T-helper 17 cell (primary cell): ENCODE data around the gene ZFHX2. TPM values are rescaled to one million over a fixed set of nuclear protein-coding genes. Genes with fewer than 3 reads are reported as not detected.
"Not testable (repeated sequence)": the region's sequence is repeated elsewhere in the genome, so short reads cannot be mapped to it uniquely, and the experiment has no call there.

Experiments
- ATAC-seq: fragments of 150-1000 bp; cut with Tn5 transposase; 2 replicates; pipeline ENCODE4 v1.10.0; 2021; ENCODE audit warnings: mild to moderate bottlenecking, moderate library complexity
- DNase-seq, 3 donors: peaks; one replicate each; pipeline versions ENCODE4 v3.0.0 to v3.0.0-alpha.2; 2020 to 2021
- H3K9me3 ChIP-seq: one replicate; pipeline ENCODE4 v1.7.0; 2013; ENCODE audit warnings: low read length, mild to moderate bottlenecking; ENCODE audit not compliant: control insufficient read depth, poor library complexity, severe bottlenecking
- H3K27ac Mint-ChIP-seq: one replicate; pipeline ENCODE4 v1.8.0; 2022; ENCODE audit warnings: mild to moderate bottlenecking, moderate library complexity, mixed read lengths
- H3K27me3 Mint-ChIP-seq: one replicate; pipeline ENCODE4 v1.8.0; 2022; ENCODE audit warnings: mixed read lengths
- H3K36me3 Mint-ChIP-seq: one replicate; pipeline ENCODE4 v1.8.0; 2022; ENCODE audit warnings: low read depth, mixed read lengths
- H3K4me1 Mint-ChIP-seq: one replicate; pipeline ENCODE4 v1.8.0; 2022; ENCODE audit warnings: mild to moderate bottlenecking, mixed read lengths
- H3K4me3 Mint-ChIP-seq: one replicate; pipeline ENCODE4 v1.8.0; 2022; ENCODE audit warnings: mild to moderate bottlenecking, moderate library complexity, mixed read lengths
- total RNA-seq, 4 donors: library from RNA in 2 of 4; stranded (reverse) in 2 of 4; gene quantifications; one replicate each; pipeline ENCODE4 v1.2.3 and lab custom pipeline; 2022 to 2026

The ZFHX2 gene
- total RNA-seq, 2 donors from 2014 or later = 0.16 to 0.27 TPM

DNA sequence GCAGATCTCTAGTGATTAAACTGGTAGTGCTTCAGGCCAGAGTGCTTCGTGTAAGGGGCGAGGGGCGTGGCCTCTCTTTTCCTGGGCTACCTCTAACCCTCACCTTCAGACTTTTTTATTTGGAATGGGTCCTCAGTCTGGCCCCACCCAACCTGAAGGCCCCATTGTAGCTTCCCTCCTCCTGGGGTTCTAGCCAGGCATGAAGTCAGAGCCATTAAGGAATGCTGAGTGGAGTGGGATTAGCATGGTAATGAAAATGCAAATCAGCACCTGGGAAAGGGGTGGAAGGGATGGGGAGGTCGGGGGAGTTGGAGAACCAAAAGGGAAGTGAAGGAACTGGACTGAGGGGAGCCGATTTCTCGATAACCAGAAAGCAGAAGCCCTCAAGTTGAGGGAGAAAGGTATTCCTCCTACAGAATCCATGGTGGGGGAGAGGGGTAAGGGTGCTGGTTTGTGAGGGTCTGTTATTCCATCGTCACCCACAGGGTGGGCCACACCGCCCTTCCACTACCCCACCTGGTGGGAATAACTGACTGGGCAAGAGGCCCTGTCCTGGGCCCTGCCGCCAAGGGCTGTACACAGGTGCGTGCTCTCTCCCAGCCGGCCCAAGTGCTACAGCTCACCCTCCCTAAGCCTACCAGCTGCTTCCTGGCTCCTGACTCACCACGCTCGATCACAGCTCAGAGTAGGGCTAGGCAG is 14.1 kb downstream of the ZFHX2 start:
- no peak overlapping the region for H3K27ac Mint-ChIP-seq
- peaks cover 13% of the 10 kb centered on the region for H3K4me1 Mint-ChIP-seq
- ATAC-seq = no peak
- peaks cover 8% of the 10 kb centered on the region for H3K27me3 Mint-ChIP-seq
- peaks cover 4% of the 10 kb centered on the region for H3K36me3 Mint-ChIP-seq
- no peak for DNase-seq
- no peak overlapping the region for H3K4me3 Mint-ChIP-seq
- H3K9me3 ChIP-seq = no peaks in the 10 kb centered on the region

GRCh38 chr14:23536906-23537305 is 14.7 kb downstream of the ZFHX2 start:
- H3K27me3 Mint-ChIP-seq = not testable (repeated sequence)

GRCh38 chr14:23536494-23536893 is 15.1 kb downstream of the ZFHX2 start:
- Mint-ChIP-seq H3K4me1 (peaks cover 11% of the 10 kb centered on the region), H3K4me3 (no peak overlapping the region), H3K27me3 (no peaks in the 10 kb centered on the region), H3K36me3 (no peaks in the 10 kb centered on the region), H3K27ac (no peak overlapping the region)
- H3K9me3 ChIP-seq = no peaks in the 10 kb centered on the region
- ATAC-seq = no peak
- no peak for DNase-seq

More at GRCh38 chr14:23536906-23537305, 14.7 kb downstream of the ZFHX2 start:
- H3K4me3 Mint-ChIP-seq, H3K9me3 ChIP-seq, DNase-seq, ATAC-seq, H3K27ac Mint-ChIP-seq, H3K36me3 Mint-ChIP-seq: not testable (repeated sequence)
- peaks cover 13% of the 10 kb centered on the region for H3K4me1 Mint-ChIP-seq

DNA sequence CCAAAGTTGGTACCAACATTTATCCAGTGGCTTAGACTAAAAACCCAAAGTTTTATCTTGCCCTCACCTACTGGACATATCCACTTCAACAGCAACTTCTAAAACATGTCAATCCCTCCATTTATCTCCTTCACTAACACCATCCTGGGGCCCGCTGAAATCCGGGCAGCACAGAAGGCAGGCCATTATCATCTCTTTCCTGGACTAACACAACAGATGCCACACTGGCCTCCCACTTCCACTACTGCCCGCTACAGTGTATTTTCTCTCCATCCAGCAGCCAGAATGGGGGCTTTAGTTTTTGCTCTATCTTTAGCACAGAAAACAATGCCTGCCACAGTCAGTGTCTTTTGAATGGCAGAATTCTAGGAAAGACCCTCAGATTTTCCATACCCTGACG is 15.6 kb downstream of the ZFHX2 start:
- no peak overlapping the region for H3K4me3 Mint-ChIP-seq
- no peaks in the 10 kb centered on the region for H3K9me3 ChIP-seq
- H3K27ac Mint-ChIP-seq = peak overlapping the region; percentile 19
- H3K4me1 Mint-ChIP-seq = peaks cover 13% of the 10 kb centered on the region
- ATAC-seq = no peak
- H3K27me3 Mint-ChIP-seq = no peaks in the 10 kb centered on the region
- no peaks in the 10 kb centered on the region for H3K36me3 Mint-ChIP-seq
- DNase-seq = no peak

- Mint-ChIP-seq H3K4me1 (peaks cover 11% of the 10 kb centered on the region), H3K36me3 (no peaks in the 10 kb centered on the region), H3K27ac (no peak overlapping the region), H3K4me3 (no peak overlapping the region), H3K27me3 (no peaks in the 10 kb centered on the region)
- DNase-seq (no peak), ATAC-seq (no peak)
- H3K9me3 ChIP-seq = no peaks in the 10 kb centered on the region
Observed at GRCh38 chr14:23533652-23534435, 17.7 kb downstream of the ZFHX2 start.

- DNase-seq (no peak), ATAC-seq (no peak)
- H3K9me3 ChIP-seq = no peaks in the 10 kb centered on the region
- Mint-ChIP-seq H3K27me3 (no peaks in the 10 kb centered on the region), H3K27ac (no peak overlapping the region), H3K4me3 (no peak overlapping the region), H3K4me1 (peaks cover 11% of the 10 kb centered on the region), H3K36me3 (no peaks in the 10 kb centered on the region)
Observed at GRCh38 chr14:23532658-23533057, 18.9 kb downstream of the ZFHX2 start.

DNA sequence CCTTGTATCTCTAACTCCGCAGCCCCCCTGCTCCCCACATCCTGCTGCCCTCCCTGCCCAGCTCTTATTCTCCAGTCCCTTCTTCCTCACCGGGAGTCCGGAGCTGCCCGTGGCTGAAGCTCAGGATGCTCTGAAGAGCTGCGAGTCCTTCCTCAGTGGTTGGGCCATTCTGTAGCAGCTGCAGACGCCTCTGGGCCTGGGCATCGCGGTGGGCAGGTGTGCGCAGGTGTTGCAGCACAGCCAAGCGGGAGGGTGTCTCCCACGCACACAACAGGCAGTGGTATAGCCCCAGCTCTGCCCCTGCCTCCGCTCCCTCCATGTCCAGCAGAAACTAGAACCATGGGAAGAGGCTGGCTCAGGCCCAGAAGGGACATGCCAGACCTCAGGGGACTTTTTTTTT is 20.2 kb downstream of the ZFHX2 start:
- no peaks in the 10 kb centered on the region for H3K9me3 ChIP-seq
- Mint-ChIP-seq H3K36me3 (no peaks in the 10 kb centered on the region), H3K4me3 (no peak overlapping the region), H3K27ac (no peak overlapping the region), H3K4me1 (peaks cover 11% of the 10 kb centered on the region), H3K27me3 (no peaks in the 10 kb centered on the region)
- DNase-seq = no peak
- no peak for ATAC-seq

DNA sequence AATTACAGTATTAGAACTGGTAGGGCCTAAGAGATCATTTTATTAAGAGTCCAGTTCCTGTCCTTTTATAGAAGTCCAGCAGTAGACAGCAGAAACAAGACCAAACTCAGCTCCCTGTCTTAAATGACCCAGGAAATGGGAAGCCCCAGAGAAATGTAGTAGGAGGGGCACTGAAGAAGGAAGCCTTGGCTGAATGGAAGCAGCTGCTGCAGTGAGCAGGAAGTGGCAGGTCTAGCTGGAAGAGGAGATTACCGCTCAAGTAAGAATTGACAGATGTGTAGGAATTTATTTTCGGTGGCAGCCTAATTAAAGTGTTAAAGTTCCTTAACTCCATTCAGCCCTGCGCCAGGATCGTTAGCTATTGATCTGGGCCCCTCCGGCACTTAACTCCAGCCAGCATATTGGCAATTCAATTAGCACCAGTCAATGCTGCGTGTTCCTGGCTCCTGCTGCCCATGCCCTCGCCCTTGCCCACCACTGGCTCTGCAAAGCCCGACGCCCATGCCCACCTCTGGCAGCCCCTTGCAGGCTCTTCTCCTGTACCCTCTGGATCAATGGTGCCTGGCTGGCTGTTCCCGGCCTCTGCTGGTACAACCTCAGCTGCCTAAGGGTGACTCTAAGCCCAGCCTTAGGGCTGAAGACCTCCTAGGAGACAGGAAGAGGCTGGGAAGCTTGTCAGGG is 21.1 kb downstream of the ZFHX2 start:
- Mint-ChIP-seq H3K36me3 (no peaks in the 10 kb centered on the region), H3K27ac (no peak overlapping the region), H3K27me3 (no peaks in the 10 kb centered on the region), H3K4me3 (no peak overlapping the region), H3K4me1 (peaks cover 11% of the 10 kb centered on the region)
- no peaks in the 10 kb centered on the region for H3K9me3 ChIP-seq
- ATAC-seq = no peak
- DNase-seq = no peak

DNA sequence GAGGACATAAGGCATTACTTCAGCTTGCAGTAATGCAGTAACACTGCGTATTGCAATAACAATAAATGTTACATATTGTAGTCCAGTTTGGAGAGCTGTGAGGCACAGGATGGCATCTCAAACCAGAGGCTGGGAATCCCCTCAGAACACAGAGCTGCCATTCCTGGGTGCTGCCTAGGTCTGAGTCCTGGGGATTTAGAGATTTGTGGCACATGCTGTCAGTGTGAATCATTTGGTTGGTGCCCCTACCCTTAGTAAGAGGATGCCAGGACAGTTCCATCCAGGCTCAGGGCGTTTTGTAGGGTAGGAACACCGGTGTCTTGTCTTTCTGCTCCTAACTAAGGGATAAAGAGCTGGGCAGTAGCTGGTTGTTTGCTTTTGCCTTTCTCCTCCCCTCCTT is 22.5 kb downstream of the ZFHX2 start:
- Mint-ChIP-seq H3K27me3 (no peaks in the 10 kb centered on the region), H3K36me3 (no peaks in the 10 kb centered on the region), H3K4me3 (no peak overlapping the region), H3K27ac (no peak overlapping the region), H3K4me1 (peaks cover 11% of the 10 kb centered on the region)
- H3K9me3 ChIP-seq = no peaks in the 10 kb centered on the region
- DNase-seq (no peak), ATAC-seq (no peak)

DNA sequence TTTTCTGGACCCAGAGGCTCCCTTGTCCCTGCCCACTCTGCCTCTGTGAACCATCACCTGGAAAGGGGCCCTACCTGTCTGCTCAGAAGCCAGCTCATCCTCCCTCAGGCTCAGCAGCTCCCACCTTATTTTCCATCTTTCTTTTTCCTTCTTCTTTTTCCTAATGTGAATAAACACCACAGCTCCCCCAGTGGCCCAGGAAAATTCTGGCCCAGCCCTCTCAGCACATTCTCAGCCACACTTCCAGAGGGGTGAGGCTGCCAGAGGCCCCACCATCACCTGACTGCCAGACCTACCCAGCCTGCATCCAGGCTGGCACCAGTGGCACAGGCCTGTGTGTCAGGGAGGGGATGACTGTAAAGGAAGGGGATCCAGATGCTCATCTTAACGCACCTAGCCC is 23.0 kb downstream of the ZFHX2 start:
- ATAC-seq (no peak), DNase-seq (no peak)
- Mint-ChIP-seq H3K4me1 (peaks cover 11% of the 10 kb centered on the region), H3K4me3 (no peak overlapping the region), H3K27me3 (no peaks in the 10 kb centered on the region), H3K36me3 (no peaks in the 10 kb centered on the region), H3K27ac (peak overlapping the region; percentile 29)
- H3K9me3 ChIP-seq = no peaks in the 10 kb centered on the region

DNA sequence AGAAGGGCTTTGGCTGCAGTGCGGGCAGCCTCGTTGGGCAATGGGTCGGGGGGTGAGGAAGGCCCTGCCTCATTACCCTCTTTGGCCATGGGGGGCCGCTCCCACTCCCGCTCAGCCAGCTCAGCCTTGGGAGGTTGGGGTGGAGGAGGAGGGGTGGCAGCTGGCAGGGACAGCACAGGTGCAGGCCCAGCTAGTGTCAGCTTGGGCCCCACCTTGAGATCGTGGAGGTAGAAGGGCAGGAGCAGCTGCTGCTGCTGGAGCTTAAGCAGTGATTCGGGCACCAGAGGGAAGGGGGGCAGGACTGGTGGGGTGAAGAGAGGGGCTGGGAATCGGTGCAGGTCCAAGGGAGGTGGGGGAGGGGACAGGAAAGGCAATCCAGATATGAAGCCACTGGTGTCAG is 26.0 kb downstream of the ZFHX2 start:
- H3K27ac Mint-ChIP-seq = no peak overlapping the region
- H3K9me3 ChIP-seq = no peaks in the 10 kb centered on the region
- ATAC-seq = no peak
- DNase-seq = no peak
- H3K4me3 Mint-ChIP-seq = no peak overlapping the region
- H3K4me1 Mint-ChIP-seq = peaks cover 9% of the 10 kb centered on the region
- no peaks in the 10 kb centered on the region for H3K27me3 Mint-ChIP-seq
- peaks cover 2% of the 10 kb centered on the region for H3K36me3 Mint-ChIP-seq

DNA sequence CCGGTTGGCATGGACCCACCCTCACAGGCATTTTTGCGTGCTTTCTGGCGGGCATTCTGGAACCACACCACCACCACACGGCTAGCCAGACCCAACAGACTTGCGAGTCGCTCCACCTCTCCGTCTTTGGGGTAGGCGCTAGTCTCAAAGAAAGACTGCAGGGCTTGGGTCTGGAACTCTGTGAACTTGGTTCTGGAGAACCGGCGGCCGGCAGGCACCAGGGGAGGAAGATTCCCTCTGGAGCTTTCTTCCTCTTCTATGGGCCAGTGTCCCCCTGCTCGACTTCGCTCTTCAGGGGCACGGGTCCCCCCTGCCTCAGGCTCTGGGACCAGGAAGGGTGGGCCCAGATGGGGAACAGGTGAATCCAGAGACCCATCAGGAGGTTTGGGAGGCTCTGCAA is 26.6 kb downstream of the ZFHX2 start:
- no peak for ATAC-seq
- Mint-ChIP-seq H3K36me3 (peaks cover 2% of the 10 kb centered on the region), H3K27ac (no peak overlapping the region), H3K4me1 (peaks cover 6% of the 10 kb centered on the region), H3K27me3 (no peaks in the 10 kb centered on the region), H3K4me3 (no peak overlapping the region)
- no peak for DNase-seq
- no peaks in the 10 kb centered on the region for H3K9me3 ChIP-seq

DNA sequence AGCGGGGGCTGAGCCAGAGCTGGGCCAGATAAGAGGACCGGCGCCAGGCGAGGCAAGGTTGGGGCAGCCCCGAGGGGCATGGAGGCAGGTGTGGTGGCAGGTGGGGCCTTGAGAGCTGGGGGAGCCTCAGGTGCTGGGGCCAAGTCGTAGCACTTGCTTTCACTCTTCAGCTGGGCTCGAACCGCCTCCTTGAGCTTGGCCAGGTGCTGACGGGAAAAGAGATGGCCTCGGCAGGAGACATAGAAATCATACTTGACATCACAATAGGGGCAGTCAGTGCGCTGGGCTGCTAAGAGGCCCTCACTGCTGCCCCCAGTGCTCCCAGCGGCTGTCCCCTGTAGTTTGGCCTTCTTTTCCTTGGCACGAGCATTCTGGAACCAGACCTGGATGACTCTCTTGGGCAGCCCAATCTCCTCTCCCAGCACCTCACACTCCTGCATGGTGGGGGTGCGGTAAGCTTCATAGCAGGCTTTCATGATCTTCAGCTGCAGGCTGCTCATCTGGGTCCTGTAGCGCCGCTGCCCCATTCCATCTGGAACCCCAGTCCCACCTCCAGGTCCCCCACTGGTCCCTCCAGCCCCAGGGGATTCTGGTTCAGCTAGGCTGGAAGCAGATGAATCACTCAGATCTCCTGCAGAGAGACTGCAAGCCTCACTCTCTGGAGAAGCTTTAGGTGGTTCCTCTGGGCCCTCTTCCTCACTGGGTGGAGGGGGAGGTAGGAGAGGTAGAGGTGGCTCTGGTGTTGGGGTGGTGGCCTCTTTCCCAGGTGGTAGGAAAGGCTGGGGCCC is 28.1 kb downstream of the ZFHX2 start:
- no peak overlapping the region for H3K4me3 Mint-ChIP-seq
- H3K36me3 Mint-ChIP-seq = peaks cover 2% of the 10 kb centered on the region
- no peaks in the 10 kb centered on the region for H3K27me3 Mint-ChIP-seq
- no peak for ATAC-seq
- DNase-seq = no peak
- no peaks in the 10 kb centered on the region for H3K9me3 ChIP-seq
- H3K27ac Mint-ChIP-seq = no peak overlapping the region
- H3K4me1 Mint-ChIP-seq = peaks cover 5% of the 10 kb centered on the region
